GM12873 (cell line): ENCODE results near the gene IGFBP6.

Source experiments
- CTCF ChIP-seq: IDR thresholded peaks from 2 replicates; pipeline ENCODE4 v1.5.1; 2012; ENCODE audit warnings: low read depth, mild to moderate bottlenecking, moderate library complexity, low read length, control low read depth; ENCODE audit not compliant: insufficient read depth; ENCODE audit errors: missing control alignments

IGFBP6 gene

GRCh38 chr12:53056901-53057300 is 40.6 kb upstream of the IGFBP6 start:
- no peak for TF ChIP-seq CTCF

DNA sequence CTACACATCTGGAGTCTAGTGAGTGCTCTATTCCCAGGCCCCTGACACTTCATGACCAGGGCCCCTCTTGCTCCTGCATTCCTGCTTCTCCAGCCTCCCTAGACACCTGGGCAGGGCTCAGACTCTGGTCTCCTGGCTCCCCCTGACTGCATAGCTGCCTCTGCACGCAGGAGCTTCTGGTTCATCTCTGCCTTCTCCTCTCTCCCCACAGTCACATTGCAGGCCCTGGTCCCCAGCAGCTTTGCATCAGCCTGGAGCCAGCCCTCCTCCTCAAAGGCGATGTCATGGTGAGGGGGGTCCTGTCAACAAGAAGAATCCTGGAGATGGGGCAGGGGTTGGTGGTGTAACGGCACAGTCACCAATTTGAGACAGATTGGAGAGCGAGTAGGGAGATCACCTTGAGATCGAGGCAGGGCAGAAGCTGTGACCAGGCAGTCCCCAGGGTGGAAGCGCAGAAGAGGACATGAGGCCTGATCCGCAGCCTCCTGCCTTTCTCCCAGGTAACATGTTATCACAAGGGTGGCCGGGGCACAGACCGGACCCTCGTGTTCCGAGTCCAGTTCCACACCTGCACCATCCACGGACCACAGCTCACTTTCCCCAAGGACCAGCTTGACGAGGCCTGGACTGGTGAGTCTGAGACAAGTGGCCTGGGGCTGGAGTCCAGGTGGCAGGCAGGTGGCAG is 39.5 kb upstream of the IGFBP6 start:
- no peak for TF ChIP-seq CTCF

- no peak for TF ChIP-seq CTCF
These were observed 38.6 kb upstream of the IGFBP6 start for GRCh38 chr12:53058674-53059433.

DNA sequence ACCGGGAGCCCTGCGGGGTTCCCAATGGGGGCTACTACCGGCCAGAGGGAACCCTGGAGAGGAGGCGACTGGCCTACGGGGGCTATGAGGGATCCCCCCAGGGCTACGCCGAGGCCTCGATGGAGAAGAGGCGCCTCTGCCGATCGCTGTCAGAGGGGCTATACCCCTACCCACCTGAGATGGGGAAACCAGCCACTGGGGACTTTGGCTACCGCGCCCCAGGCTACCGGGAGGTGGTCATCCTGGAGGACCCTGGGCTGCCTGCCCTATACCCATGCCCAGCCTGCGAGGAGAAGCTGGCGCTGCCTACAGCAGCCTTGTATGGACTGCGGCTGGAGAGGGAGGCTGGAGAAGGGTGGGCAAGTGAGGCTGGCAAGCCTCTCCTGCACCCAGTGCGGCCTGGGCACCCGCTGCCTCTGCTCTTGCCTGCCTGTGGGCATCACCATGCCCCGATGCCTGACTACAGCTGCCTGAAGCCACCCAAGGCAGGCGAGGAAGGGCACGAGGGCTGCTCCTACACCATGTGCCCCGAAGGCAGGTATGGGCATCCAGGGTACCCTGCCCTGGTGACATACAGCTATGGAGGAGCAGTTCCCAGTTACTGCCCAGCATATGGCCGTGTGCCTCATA is 37.9 kb upstream of the IGFBP6 start:
- TF ChIP-seq CTCF: no peak

DNA sequence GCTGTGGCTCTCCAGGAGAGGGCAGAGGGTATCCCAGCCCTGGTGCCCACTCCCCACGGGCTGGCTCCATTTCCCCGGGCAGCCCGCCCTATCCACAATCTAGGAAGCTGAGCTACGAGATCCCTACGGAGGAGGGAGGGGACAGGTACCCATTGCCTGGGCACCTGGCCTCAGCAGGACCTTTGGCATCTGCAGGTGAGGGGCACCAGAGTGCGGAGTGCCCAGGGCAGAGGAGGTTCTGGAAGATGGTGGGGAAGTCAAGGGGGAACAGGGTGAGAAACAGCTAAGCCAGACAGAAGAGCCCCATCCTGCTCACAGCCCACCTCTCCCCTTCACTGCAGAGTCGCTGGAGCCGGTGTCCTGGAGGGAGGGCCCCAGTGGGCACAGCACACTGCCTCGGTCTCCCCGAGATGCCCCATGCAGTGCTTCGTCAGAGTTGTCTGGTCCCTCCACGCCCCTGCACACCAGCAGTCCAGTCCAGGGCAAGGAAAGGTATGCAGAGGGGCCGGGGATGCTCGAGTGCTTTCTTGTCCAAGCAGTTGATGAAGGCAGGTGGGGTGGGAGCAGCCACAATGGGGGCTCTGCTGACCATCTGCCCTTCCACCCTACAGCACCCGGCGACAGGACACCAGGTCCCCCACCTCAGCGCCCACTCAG is 37.3 kb upstream of the IGFBP6 start:
- TF ChIP-seq CTCF: no peak

- TF ChIP-seq CTCF: no peak
These were observed 36.7 kb upstream of the IGFBP6 start for GRCh38 chr12:53060721-53061276.
